ENCODE data around the gene HS3ST3A1. TPM values are rescaled to one million over a fixed set of nuclear protein-coding genes. Genes with fewer than 3 reads are reported as not detected.
"Not testable (repeated sequence)": the region's sequence is repeated elsewhere in the genome, so short reads cannot be mapped to it uniquely, and the experiment has no call there.

The HS3ST3A1 gene
- total RNA-seq, 1 donor from 2014 or later: 0.93 TPM

DNA sequence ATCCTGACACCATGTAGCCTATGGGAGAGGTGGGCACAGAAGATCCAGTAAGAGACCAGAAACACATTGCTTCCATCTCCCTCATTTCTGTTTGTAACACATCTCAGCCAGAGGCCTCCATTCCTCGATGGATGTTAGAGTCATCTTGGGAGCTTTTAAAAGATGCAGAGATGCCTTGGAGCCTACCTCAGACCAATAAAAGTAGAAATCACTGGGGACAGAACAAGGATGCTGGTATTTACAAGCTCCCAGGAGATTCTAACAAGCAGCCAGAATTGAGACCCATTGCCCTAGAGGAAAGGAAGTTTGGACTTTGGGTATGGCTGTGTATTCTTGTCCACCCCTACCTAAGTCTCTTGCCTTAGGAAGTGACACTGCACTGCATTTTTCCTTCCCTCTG is 40.8 kb downstream of the HS3ST3A1 start:
- TF ChIP-seq, protein P1, sequence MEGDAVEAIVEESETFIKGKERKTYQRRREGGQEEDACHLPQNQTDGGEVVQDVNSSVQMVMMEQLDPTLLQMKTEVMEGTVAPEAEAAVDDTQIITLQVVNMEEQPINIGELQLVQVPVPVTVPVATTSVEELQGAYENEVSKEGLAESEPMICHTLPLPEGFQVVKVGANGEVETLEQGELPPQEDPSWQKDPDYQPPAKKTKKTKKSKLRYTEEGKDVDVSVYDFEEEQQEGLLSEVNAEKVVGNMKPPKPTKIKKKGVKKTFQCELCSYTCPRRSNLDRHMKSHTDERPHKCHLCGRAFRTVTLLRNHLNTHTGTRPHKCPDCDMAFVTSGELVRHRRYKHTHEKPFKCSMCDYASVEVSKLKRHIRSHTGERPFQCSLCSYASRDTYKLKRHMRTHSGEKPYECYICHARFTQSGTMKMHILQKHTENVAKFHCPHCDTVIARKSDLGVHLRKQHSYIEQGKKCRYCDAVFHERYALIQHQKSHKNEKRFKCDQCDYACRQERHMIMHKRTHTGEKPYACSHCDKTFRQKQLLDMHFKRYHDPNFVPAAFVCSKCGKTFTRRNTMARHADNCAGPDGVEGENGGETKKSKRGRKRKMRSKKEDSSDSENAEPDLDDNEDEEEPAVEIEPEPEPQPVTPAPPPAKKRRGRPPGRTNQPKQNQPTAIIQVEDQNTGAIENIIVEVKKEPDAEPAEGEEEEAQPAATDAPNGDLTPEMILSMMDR (IDR thresholded peaks at IDR 0.05): no peak
- no peak for ATAC-seq

DNA sequence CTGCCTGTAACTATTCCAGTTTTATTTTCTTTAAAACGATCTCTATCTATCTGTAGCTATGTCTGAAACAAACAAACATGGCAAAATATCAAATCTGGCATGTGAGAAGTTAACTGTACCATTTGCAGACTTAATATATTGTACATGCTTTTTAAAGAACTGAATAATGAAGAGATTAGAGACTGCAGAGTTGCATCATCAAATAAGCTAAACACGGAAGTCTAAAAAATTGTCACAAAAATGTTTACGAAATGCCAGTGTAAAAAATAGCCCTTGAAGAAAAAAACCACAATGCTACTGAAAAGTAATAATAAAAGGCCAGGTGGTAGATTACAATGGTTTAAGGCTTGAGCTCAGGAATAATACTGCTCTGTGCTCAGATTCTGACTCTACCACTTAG is 43.1 kb downstream of the HS3ST3A1 start:
- DNase-seq (no peak), ATAC-seq (no peak)
- Histone ChIP-seq H3K36me3 (no peaks in the 10 kb centered on the region), H3K4me1 (no peaks in the 10 kb centered on the region), H3K27ac (no peak overlapping the region), H3K4me3 (no peak overlapping the region), H3K9me3 (no peaks in the 10 kb centered on the region), H3K27me3 (no peaks in the 10 kb centered on the region)
- intact Hi-C loops (cut with DNase I): no loop called here
- TF ChIP-seq, protein P1 (IDR thresholded peaks at IDR 0.05): no peak

More for the DNA sequence above, 40.8 kb downstream of the HS3ST3A1 start:
- Histone ChIP-seq H3K4me3 (no peak overlapping the region), H3K36me3 (no peaks in the 10 kb centered on the region), H3K4me1 (no peaks in the 10 kb centered on the region), H3K27ac (no peak overlapping the region), H3K9me3 (no peaks in the 10 kb centered on the region), H3K27me3 (no peaks in the 10 kb centered on the region)
- no peak for DNase-seq
- intact Hi-C loops (cut with DNase I): no loop called here

DNA sequence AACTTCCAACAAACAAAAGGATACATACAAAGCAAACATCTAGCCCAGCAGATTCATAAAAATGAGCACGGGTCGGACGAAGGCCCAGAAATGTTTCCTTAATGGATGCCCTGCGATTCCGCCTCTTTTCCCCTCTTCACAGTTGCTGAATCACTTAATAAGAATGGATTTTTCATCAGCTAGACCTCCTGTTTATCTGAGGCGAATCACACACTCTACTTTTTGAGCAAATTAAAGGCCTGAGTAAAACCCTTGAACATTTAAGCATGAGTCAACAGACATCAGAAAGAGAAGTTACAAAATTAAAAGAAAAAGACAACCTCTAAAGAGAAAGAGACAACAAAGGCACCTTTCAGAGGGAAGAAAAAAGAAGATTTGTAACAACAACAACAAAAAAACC is 44.7 kb downstream of the HS3ST3A1 start:
- H3K4me3 ChIP-seq: no peak overlapping the region
- H3K4me1 ChIP-seq: no peaks in the 10 kb centered on the region
- H3K27ac ChIP-seq: no peak overlapping the region
- intact Hi-C loops (cut with DNase I): no loop called here
- no peaks in the 10 kb centered on the region for H3K9me3 ChIP-seq
- ATAC-seq: no peak
- H3K27me3 ChIP-seq: no peaks in the 10 kb centered on the region
- no peak for DNase-seq
- H3K36me3 ChIP-seq: no peaks in the 10 kb centered on the region
- TF ChIP-seq, protein P1 (IDR thresholded peaks at IDR 0.05): no peak

DNA sequence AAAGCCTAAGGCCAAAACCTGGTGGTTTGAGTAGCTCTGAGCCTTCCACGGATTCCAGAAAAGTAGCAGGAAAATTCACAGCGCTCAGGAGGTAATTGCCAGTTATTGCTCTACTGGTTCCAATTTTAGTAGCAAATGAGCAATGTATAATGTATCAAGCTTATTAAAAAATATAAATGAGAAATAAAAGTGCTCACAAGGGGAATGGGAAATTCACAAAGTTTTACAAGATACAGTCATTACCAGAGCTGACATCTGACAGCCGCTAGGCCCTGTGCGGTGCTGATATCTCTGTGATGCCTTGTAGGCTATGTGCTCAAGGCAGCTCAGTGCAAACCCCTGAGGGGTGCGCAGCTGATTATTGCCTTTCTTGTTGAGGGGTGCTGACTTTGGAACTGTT is 47.5 kb downstream of the HS3ST3A1 start:
- Histone ChIP-seq H3K27ac (no peak overlapping the region), H3K9me3 (no peaks in the 10 kb centered on the region), H3K4me3 (no peak overlapping the region), H3K4me1 (no peaks in the 10 kb centered on the region), H3K36me3 (no peaks in the 10 kb centered on the region), H3K27me3 (no peaks in the 10 kb centered on the region)
- ATAC-seq: no peak
- TF ChIP-seq, protein P1 (IDR thresholded peaks at IDR 0.05): no peak
- no peak for DNase-seq
- intact Hi-C loops (cut with DNase I): no loop called here

DNA sequence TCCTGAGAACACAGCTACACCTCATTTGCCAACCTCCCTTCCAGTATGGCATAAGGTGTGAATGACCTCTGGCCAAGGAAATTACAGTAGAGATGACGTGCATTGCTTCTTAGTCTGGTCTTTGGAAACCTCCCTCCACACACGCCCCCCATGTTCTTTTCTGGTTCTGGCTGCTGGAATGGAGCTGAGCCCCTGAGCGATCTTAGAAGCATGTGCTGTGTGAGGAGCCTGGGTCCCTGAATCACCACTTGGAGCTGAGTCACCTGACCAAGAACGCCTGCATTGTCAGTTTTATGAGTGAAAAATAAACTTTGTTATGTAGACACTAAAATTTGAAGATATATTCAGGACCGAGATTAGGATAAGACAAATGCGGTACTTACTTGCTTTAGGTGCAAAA is 51.4 kb downstream of the HS3ST3A1 start:
- Histone ChIP-seq H3K4me3 (no peak overlapping the region), H3K4me1 (no peaks in the 10 kb centered on the region), H3K9me3 (no peaks in the 10 kb centered on the region), H3K27ac (no peak overlapping the region), H3K36me3 (no peaks in the 10 kb centered on the region), H3K27me3 (no peaks in the 10 kb centered on the region)
- TF ChIP-seq, protein P1 (IDR thresholded peaks at IDR 0.05): no peak
- intact Hi-C loops (cut with DNase I): no loop called here
- ATAC-seq (no peak), DNase-seq (no peak)

DNA sequence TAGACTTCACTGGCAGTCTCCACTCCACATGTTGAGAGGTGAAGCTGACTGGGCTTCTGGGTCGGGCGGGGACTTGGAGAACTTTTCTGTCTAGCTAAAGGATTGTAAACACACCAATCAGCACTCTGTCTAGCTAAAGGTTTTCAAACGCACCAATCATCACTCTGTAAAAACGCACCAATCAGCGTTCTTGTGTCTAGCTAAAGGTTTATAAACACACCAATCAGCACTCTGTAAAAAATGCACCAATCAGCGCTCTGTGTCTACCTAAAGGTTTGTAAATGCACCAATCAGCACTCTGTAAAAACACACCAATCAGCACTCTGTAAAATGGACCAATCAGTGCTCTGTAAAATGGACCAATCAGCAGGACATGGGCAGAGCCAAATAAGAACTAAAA is 53.2 kb downstream of the HS3ST3A1 start:
- H3K27ac ChIP-seq; ATAC-seq; H3K27me3 ChIP-seq; H3K36me3 ChIP-seq; intact Hi-C loops (cut with DNase I); DNase-seq; H3K4me3 ChIP-seq; H3K9me3 ChIP-seq; H3K4me1 ChIP-seq: not testable (repeated sequence)
